Fibroblast of skin of right quadriceps (primary cell): ENCODE measurements around the gene BRAT1.

Source experiments
- DNase-seq: peaks from one replicate; pipeline ENCODE4 v3.0.0-alpha.2; 2013

Gene BRAT1

GRCh38 chr7:2509298-2509906, 45.9 kb downstream of the BRAT1 start:
- DNase-seq: no peak

GRCh38 chr7:2508327-2509215, 46.8 kb downstream of the BRAT1 start:
- DNase-seq: peak; percentile 74

- no peak for DNase-seq
Measured at GRCh38 chr7:2507917-2508306, 47.4 kb downstream of the BRAT1 start.

GRCh38 chr7:2507208-2507916, 48.0 kb downstream of the BRAT1 start:
- no peak for DNase-seq

GRCh38 chr7:2505401-2505800, 49.9 kb downstream of the BRAT1 start:
- no peak for DNase-seq

- no peak for DNase-seq
Measured at GRCh38 chr7:2504889-2505375, 50.4 kb downstream of the BRAT1 start.

GRCh38 chr7:2504128-2504888, 51.0 kb downstream of the BRAT1 start:
- no peak for DNase-seq

- no peak for DNase-seq
Measured at GRCh38 chr7:2503056-2503941, 52.0 kb downstream of the BRAT1 start.

GRCh38 chr7:2502647-2502966, 52.7 kb downstream of the BRAT1 start:
- DNase-seq: no peak

GRCh38 chr7:2501947-2502646, 53.2 kb downstream of the BRAT1 start:
- no peak for DNase-seq

GRCh38 chr7:2500701-2501100, 54.6 kb downstream of the BRAT1 start:
- no peak for DNase-seq

- no peak for DNase-seq
Measured at GRCh38 chr7:2499719-2500430, 55.4 kb downstream of the BRAT1 start.

- no peak for DNase-seq
Measured at GRCh38 chr7:2499181-2499580, 56.1 kb downstream of the BRAT1 start.

- DNase-seq: no peak
Measured at GRCh38 chr7:2498708-2499107, 56.6 kb downstream of the BRAT1 start.

- no peak for DNase-seq
Measured at GRCh38 chr7:2497500-2498336, 57.6 kb downstream of the BRAT1 start.

- DNase-seq: no peak
Measured at GRCh38 chr7:2497065-2497464, 58.3 kb downstream of the BRAT1 start.

GRCh38 chr7:2496375-2496774, 58.9 kb downstream of the BRAT1 start:
- no peak for DNase-seq

- DNase-seq: no peak
Measured at GRCh38 chr7:2495418-2496299, 59.7 kb downstream of the BRAT1 start.
